Fibroblast of skin of left biceps (primary cell): Measurements from ENCODE around the gene SCN8A.
"Not testable (repeated sequence)": the region's sequence is repeated elsewhere in the genome, so short reads cannot be mapped to it uniquely, and the experiment has no call there.

Source experiments
- DNase-seq, 2 experiments: peaks; one replicate each; pipeline ENCODE4 v3.0.0-alpha.2; 2013; ENCODE audit warnings: low read depth in 2 of 2

SCN8A gene

DNA sequence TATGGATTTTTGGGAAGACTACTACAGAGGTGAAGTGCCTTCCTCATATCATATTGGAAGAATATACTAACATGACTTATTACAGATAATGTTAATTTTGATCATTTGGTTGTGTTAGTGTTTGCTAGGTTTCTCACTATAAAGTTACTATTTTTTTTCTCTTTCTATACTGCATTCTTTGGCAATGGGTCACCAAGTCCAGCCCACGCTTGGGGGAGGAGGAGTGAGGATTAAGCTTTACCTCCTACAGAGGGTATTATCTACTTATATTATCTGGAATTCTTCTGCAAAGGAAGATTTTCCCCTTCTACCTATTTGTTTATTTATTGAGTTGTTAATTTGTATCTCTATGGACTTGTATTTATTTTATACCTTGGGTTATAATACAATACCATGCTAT is 31.5 kb downstream of the SCN8A start:
- DNase-seq = no peak

GRCh38 chr12:51625370-51625769 is 34.3 kb downstream of the SCN8A start:
- no peak for DNase-seq

DNA sequence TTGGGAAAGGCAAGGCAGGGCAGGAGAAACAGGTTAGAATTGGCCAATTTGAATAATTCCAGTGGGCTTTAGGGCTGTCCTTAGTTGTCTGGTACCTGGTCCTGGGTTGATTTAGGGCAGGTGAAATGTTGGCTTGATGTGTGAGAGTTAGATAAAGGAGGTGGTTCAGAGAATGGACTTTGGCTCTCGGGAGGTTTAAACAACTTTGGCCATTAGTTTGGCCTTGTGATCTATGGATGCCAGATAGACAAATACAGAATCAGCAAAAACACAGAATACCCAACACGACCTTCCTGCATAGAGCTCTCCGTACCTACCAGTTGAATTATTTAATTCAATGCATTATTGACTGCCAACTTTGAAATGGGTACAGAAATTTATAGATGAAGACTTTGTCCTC is 35.1 kb downstream of the SCN8A start:
- DNase-seq = no peak

GRCh38 chr12:51626629-51627028 is 35.6 kb downstream of the SCN8A start:
- DNase-seq = no peak

DNA sequence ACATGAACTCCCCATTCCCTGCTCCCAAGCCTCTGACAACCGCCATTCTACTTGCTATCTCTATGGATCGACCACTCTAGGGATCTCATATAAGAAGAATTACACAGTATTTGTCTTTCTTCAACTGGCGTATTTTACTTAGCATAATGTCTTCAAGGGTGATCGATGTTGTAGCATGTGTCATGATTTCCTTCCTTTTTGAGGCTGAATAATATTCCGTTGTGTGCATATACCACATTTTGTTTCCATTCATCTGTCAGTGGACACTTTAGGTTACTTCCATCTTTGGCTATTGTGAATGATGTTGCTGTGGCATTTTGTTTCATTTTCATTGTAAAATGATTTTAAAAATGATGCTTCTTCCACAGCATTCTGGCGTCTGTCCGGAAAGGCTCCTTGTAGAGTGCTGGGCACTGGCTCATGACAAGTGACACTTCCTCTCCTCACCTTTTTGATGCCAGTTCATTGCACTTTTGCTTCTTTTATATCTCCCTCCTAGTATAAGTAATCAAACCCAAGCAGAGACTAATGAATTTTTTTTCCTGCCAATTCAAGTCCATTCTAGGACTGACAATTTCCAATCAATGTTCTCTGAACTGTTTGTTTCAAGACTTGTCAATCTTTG is 39.3 kb downstream of the SCN8A start:
- DNase-seq = no peak

- DNase-seq = no peak
Observed at GRCh38 chr12:51630986-51631385, 40.0 kb downstream of the SCN8A start.

- no peak for DNase-seq
Observed at GRCh38 chr12:51631591-51631990, 40.6 kb downstream of the SCN8A start.

- DNase-seq = no peak
Observed at GRCh38 chr12:51632623-51633022, 41.6 kb downstream of the SCN8A start.

GRCh38 chr12:51635346-51635745 is 44.3 kb downstream of the SCN8A start:
- DNase-seq = no peak

DNA sequence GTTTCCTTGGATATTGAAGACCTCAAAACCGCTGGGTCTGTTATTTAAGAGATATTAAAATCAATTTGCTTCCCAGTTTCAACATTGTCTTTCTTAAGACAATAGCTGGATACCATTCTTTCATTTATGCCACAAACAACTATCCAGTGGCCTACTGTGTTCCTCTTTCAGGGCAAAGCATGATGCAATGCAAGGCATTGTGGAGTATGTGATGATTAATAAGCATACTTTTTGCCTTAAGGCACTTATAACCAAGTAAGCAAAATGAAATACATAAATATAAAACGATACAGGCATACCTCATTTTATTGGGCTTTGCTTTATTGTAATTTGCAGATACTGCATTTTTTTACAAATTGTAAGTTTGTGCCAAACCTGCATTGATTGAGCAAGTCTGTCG is 45.5 kb downstream of the SCN8A start:
- no peak for DNase-seq

DNA sequence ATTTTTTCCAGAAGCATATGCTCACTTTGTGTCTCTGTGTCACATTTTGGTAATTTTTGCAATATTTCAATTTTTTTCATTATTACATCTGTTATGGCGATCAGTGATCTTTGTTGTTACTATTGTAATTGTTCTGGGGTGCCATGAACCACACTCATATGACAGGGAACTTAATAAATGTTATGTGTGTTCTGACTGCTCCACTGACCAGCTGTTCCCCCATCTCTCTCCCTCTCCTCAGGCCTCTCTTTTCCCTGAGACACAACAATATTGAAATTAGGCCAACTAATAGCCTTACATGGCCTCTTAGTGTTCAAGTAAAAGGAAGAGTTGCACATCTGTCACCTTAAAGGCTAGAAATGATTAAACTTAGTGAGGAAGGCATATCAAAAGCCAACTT is 46.0 kb downstream of the SCN8A start:
- no peak for DNase-seq

DNA sequence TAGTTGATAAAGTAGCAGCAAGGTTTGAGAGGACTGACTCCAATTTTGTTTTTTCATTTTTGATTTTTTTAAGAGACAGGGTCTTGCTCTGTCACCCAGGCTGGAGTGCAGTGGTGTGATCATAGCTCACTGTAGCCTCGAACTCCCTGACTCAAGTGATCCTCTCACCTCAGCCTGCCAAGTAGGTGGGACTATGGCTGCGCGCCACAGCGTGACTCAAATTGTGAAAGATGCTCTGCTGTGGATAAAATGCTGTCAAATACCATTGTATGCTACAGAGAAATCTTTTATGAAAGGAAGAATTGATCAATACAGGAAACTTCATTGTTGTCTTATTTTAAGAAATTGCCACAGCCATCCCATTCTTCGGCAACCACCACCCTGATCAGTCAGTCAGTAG is 48.3 kb downstream of the SCN8A start:
- no peak for DNase-seq

DNA sequence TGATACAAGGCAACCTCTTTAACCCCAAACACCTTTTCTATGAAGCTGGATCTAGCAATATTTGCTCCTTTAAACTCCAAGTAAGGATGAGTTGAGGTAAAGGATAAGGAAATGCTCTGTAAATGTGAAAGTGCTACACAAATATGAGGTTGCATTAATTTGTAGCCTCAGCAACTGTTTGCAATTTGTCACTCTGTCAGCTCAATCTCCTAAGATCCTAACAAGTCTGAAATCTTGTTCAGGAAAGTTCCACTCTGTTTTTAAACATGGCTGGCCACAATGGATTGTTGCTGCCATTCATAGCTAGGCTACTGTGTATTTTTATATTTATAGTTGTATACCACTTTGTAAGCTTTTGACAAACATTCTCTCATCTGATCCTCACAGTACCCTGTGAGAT is 51.3 kb downstream of the SCN8A start:
- no peak for DNase-seq

DNA sequence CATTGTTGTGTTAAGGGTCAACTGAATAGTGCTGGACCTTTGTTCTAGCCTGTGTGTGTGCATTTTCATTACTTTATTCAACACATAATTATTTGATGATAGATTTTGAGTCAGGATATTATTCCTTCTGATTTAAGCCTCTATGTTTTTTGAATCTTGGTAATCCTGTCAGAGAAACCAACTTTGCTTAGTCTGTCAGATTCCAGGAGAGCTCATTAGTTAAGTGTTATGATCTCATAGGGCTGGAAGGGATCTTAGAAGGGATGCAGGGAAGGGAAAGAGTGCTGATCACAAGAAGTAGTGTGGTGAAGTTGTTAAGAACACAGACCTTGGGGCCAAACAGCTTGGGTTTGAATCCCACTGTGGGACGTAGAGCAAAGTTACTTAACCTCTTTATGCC is 52.9 kb downstream of the SCN8A start:
- no peak for DNase-seq

- not testable (repeated sequence) for DNase-seq
Observed at GRCh38 chr12:51644691-51645090, 53.7 kb downstream of the SCN8A start.

DNA sequence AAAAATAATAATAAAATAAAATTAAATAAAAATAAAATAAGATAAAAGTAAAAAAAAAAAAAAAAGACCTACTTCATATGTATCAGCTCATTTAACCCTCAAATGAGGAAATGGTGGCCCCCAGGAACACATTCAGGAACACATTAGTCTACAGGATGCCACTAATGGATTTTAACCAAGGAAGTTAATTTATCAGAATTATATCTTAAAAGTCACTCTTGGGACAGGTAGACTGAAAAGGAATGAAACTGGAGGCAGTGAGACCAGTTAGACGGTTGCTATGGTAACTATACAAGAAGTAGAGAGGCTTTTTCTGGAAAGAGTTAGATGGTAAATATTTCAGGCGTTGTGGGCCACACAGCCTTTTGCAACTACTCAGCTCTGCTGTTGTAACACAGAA is 54.9 kb downstream of the SCN8A start:
- DNase-seq = no peak

DNA sequence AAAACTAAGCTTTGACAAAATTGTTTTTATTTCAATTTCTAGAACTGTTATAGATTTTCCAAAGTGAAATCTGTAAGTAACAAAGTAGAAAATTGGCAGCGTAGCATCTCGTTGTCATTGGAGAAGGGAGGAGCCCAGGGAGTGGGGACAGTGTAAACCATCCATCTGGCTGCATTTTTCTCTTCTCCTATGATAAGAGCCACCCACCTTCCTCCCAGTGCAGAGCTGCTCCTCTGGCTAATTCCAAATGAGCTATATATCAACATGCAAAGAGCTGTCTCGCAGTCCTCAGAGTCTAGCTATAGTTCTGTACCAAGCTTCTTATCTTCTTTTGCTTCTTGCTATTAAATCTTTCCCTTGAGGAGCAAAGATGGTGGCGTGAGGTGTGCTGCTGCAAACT is 56.6 kb downstream of the SCN8A start:
- no peak for DNase-seq

DNA sequence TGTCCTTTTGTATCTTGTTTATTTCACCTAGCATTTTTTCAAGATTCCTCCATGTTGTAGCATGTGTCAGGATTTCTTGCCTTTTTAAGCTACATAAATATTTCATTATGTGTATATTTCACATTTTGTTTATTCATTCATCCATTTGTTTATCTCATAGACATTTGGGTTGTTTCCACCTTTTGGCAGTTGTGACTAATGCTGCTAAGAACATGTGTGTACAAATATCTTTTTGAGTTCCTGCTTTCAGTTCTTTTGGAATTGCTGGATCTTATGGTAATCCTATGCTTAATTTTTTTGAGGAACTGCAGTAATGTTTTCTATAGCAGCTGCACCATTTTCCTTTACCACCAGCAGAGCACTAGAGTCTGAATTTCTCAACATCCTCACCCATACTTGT is 62.4 kb downstream of the SCN8A start:
- no peak for DNase-seq

DNA sequence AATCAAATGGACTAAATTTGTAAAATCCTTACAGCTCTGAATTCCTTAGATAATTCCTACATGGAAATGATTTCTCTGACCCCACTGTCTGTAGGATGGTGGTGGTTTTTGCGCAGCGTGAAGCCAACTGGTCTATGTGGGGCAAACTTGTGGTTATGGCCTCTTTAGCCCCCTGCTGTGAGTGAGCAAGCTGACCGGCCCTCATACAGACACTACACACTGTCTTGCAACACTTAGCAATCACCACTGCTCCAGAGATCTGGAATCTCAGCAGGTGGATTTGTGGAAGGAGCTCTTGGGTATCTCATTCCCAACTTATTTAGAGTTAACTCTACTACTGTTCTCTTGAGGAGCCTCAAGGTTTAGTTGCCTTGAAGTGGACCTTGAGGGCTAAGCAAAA is 70.2 kb downstream of the SCN8A start:
- DNase-seq = no peak

DNA sequence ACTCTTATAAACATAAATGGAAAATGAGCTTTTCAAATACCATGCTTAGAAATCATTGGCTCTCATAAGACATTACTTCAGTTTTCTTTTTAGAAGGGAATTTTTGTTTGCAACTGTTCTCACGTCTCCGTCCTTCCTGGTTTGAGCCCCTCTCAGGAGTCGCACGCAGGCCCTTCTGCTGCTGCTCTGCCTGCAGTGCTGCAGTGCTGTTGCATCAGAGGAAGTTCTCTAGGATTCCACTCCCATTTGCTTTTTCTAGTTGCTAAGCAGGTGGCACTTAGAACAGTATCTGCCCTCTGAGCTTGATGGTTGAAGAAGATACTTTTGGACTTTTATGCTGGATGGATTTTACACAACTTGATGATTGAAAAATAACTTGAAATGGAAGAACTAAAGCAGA is 70.8 kb downstream of the SCN8A start:
- no peak for DNase-seq

DNA sequence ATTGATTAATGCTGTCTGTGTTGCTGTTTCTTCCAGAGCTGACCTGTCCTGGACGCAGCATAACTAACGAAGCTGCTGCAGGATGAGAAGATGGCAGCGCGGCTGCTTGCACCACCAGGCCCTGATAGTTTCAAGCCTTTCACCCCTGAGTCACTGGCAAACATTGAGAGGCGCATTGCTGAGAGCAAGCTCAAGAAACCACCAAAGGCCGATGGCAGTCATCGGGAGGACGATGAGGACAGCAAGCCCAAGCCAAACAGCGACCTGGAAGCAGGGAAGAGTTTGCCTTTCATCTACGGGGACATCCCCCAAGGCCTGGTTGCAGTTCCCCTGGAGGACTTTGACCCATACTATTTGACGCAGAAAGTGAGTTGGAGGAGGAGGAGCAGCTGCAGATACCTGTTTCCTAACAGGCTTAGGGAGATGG is 71.7 kb downstream of the SCN8A start:
- DNase-seq = no peak

DNA sequence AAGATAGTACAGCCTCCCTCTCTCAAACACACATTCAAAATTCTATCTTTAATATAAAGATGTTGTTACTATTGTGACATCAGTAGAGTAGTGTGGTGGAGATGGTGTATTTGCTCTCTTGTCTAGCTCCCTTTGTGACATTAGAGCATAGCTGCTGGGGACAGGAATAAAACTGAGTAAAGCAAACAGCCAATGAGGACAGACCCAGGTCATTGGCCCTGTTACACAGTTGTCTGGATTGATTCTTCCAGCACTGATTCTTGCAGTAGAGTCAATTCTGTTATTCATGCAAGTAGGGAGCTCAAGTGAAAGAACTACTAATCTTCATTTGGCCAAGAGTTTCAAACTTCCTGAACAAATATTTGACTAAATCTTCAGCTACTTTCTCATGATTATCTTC is 72.4 kb downstream of the SCN8A start:
- DNase-seq = no peak

DNA sequence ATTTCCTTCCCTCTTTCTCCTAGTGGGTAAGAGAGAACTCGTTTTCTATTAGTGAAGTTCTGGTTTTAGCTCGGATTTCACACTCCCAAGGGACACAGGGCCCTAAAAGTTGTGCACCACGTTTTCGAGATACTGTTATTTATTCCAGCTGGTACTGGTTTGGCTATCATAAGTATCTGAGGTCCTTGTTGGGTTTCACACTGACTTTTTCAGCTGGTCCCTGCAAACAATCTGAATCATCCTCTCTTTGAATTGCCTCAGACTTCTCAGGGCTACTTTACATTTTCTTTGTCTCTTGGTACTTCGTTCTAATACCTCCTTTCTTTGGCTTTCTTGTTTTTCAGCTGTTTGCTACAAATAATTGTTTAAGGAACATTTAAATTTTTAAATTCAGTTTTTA is 75.7 kb downstream of the SCN8A start:
- DNase-seq = no peak

DNA sequence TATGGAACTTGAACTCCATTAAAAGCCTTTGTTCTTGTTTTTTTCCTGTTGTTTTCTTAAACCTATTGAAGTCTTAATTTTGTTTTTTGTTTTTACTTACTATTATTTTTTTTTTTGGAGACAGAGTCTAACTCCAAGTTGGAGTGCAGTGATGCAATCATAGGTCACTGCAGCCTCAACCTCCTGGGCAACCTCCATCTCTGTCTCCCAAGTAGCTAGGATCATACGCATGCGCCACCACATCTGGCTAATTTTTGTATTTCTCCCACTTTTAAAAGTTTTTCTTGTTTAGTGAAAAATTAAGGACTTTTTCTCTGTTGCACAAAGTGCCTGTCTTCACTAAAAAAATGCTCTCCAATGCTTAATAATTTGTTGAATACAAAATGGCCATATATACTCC is 76.2 kb downstream of the SCN8A start:
- no peak for DNase-seq

- DNase-seq = no peak
Observed at GRCh38 chr12:51669271-51669670, 78.2 kb downstream of the SCN8A start.
